HepG2 (cell line): Measurements from ENCODE around the gene SLC9C2.

ENCODE experiments used
- GABPA ChIP-seq, 2 experiments: IDR thresholded peaks; 2 replicates each; pipeline ENCODE4 v1.6.1; 2011 to 2016; ENCODE audit warnings: low read depth in 2 of 2, low read length in 1 of 2, missing biosample characterization in 1 of 2, missing genetic modification characterization in 1 of 2
- KLF12 ChIP-seq: sonication (generic); formaldehyde crosslinking; IDR thresholded peaks from 2 replicates; pipeline ENCODE4 v1.4.0; 2020; ENCODE audit warnings: missing genetic modification reagents, borderline replicate concordance
- NFIC ChIP-seq: IDR thresholded peaks from 2 replicates; pipeline ENCODE4 v1.6.1; 2012; ENCODE audit warnings: mild to moderate bottlenecking, low read length, inconsistent platforms
- RXRA ChIP-seq: sonication (generic); formaldehyde crosslinking; IDR thresholded peaks from 2 replicates; pipeline ENCODE4 v1.5.1; 2020; ENCODE audit warnings: missing genetic modification reagents
- ZNF501 ChIP-seq: sonication (generic); formaldehyde crosslinking; IDR thresholded peaks from 2 replicates; pipeline ENCODE4 v1.5.1; 2020; ENCODE audit warnings: mild to moderate bottlenecking, moderate library complexity, missing genetic modification reagents
- TF ChIP-seq, protein P1 (sequence below): sonication (generic); formaldehyde crosslinking; conservative IDR thresholded peaks from 2 replicates; pipeline ENCODE4 v1.4.0; 2020; ENCODE audit warnings: missing genetic modification reagents

DNA sequence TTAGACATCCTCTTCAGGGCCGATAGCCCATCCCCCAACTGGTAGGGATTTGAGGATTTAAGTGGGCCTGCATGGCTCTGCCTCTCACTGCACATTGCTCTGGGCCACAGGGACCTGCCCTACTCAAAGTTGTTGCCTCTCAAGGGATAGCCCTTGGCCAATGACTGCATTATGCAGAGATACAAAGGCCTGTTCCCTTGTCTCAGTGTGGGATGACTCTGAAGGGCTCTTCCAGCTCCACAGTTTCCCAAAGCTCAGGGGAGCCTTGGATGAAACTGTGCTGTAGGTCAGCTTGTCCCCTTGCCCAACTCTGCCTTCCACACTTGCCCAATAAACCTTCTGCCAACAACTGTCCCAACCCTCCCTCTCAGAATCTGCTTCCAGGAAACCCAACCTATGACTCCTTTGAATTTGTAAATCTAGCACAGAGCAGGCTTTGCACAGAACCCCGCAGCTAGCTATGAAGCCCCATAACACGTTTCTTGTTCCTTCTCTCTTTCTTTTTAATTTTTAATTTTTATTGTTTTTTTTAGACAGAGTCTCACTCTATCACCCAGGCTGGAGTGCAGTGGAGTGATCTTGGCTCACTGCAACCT, 42.5 kb downstream of the SLC9C2 start:
- TF ChIP-seq GABPA (IDR thresholded peaks at IDR 0.05; ENCODE audit: low read depth, low read length) (no peak), GABPA (CRISPR knock-in tag; IDR thresholded peaks at IDR 0.05; ENCODE audit: low read depth) (no peak), KLF12 (CRISPR knock-in tag) (no peak), ZNF501 (CRISPR knock-in tag) (no peak), NFIC (no peak), RXRA (CRISPR knock-in tag) (no peak)
- TF ChIP-seq, protein P1, sequence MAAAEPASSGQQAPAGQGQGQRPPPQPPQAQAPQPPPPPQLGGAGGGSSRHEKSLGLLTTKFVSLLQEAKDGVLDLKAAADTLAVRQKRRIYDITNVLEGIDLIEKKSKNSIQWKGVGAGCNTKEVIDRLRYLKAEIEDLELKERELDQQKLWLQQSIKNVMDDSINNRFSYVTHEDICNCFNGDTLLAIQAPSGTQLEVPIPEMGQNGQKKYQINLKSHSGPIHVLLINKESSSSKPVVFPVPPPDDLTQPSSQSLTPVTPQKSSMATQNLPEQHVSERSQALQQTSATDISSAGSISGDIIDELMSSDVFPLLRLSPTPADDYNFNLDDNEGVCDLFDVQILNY (CRISPR knock-in tag), result no peak
